ENCODE data around the gene LRRC8D.

DNA sequence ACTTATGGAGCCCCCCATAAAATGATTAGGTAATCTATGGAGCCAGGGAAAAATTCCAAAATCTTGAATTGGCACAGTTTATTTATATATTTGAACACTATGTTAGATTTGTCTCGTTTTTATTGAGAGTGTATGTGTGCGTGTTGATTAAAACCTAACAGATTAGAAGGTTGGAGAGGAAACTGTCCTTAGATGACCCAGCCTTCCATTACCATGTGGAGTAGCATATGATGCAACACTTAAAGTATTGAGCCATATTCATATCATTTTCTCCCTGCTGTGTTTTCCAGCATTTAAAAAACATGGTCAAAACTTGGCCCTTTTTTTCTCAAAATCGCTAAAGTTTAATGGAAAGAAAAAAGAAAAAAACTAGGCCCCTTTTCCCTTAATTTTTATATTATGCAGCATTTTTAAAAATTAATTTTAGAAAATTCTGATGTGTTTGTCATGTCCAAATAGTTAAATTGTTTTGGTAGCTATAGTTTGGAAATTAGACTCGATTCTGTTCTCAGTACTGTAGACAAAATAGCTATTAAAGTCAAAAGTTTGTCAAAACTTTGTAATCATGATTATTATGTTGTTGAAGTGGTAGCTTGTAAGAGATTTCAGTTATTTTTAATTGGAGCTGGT lies 2.3 kb downstream of the LRRC8D start:
- TF ChIP-seq, protein P1, sequence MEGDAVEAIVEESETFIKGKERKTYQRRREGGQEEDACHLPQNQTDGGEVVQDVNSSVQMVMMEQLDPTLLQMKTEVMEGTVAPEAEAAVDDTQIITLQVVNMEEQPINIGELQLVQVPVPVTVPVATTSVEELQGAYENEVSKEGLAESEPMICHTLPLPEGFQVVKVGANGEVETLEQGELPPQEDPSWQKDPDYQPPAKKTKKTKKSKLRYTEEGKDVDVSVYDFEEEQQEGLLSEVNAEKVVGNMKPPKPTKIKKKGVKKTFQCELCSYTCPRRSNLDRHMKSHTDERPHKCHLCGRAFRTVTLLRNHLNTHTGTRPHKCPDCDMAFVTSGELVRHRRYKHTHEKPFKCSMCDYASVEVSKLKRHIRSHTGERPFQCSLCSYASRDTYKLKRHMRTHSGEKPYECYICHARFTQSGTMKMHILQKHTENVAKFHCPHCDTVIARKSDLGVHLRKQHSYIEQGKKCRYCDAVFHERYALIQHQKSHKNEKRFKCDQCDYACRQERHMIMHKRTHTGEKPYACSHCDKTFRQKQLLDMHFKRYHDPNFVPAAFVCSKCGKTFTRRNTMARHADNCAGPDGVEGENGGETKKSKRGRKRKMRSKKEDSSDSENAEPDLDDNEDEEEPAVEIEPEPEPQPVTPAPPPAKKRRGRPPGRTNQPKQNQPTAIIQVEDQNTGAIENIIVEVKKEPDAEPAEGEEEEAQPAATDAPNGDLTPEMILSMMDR (IDR thresholded peaks at IDR 0.05): no peak
- no peak for TF ChIP-seq POLR2A (IDR thresholded peaks at IDR 0.05)
